HEK293 (cell line): Measurements from ENCODE around the gene RSRC1.

Source experiments
- BCL11A ChIP-seq: fragments of 450-650 bp; formaldehyde crosslinking; IDR thresholded peaks from 2 replicates; pipeline ENCODE4 v1.5.1; 2016; ENCODE audit warnings: low read depth, missing biosample characterization, missing genetic modification characterization
- BCL11B ChIP-seq: fragments of 450-650 bp; formaldehyde crosslinking; IDR thresholded peaks from 2 replicates; pipeline ENCODE4 v1.5.1; 2016; ENCODE audit warnings: low read depth, missing biosample characterization, missing genetic modification characterization
- GLI2 ChIP-seq: fragments of 450-650 bp; formaldehyde crosslinking; IDR thresholded peaks from 2 replicates; pipeline ENCODE4; 2017; ENCODE audit warnings: missing biosample characterization, missing genetic modification characterization, low read depth, borderline replicate concordance
- GLIS1 ChIP-seq: fragments of 450-650 bp; formaldehyde crosslinking; IDR thresholded peaks from 2 replicates; pipeline ENCODE4 v1.5.1; 2016; ENCODE audit warnings: missing biosample characterization, missing genetic modification characterization
- IKZF3 ChIP-seq: fragments of 450-650 bp; IDR thresholded peaks from 2 replicates; pipeline ENCODE4 v1.5.0; 2018; ENCODE audit warnings: missing biosample characterization, mild to moderate bottlenecking, missing genetic modification characterization, moderate library complexity
- OVOL3 ChIP-seq: fragments of 450-650 bp; formaldehyde crosslinking; IDR thresholded peaks from 2 replicates; pipeline ENCODE4 v1.5.1; 2016; ENCODE audit warnings: missing biosample characterization, missing genetic modification characterization
- PRDM1 ChIP-seq: fragments of 450-650 bp; formaldehyde crosslinking; IDR thresholded peaks from 2 replicates; pipeline ENCODE4; 2016; ENCODE audit warnings: missing biosample characterization, missing genetic modification characterization
- SP7 ChIP-seq: fragments of 450-650 bp; formaldehyde crosslinking; IDR thresholded peaks from 2 replicates; pipeline ENCODE4 v1.5.1; 2016; ENCODE audit warnings: missing biosample characterization, missing genetic modification characterization
- WT1 ChIP-seq: fragments of 450-650 bp; formaldehyde crosslinking; IDR thresholded peaks from 2 replicates; pipeline ENCODE4 v1.5.1; 2016; ENCODE audit warnings: missing biosample characterization, missing genetic modification characterization
- YY2 ChIP-seq: fragments of 450-650 bp; formaldehyde crosslinking; IDR thresholded peaks from 2 replicates; pipeline ENCODE4 v1.5.1; 2016; ENCODE audit warnings: missing biosample characterization, missing genetic modification characterization
- ZBTB49 ChIP-seq: fragments of 450-650 bp; formaldehyde crosslinking; IDR thresholded peaks from 2 replicates; pipeline ENCODE4 v1.5.1; 2016; ENCODE audit warnings: missing biosample characterization, missing genetic modification characterization, low read depth
- ZEB2 ChIP-seq: fragments of 450-650 bp; formaldehyde crosslinking; IDR thresholded peaks from 2 replicates; pipeline ENCODE4 v1.5.1; 2016; ENCODE audit warnings: missing biosample characterization, missing genetic modification characterization
- ZIC2 ChIP-seq: fragments of 450-650 bp; formaldehyde crosslinking; IDR thresholded peaks from 2 replicates; pipeline ENCODE4 v1.5.1; 2016; ENCODE audit warnings: missing biosample characterization, missing genetic modification characterization
- ZNF10 ChIP-seq: fragments of 450-650 bp; formaldehyde crosslinking; IDR thresholded peaks from 2 replicates; pipeline ENCODE4 v1.5.1; 2017; ENCODE audit warnings: missing biosample characterization, missing genetic modification characterization
- ZNF248 ChIP-seq: fragments of 450-650 bp; formaldehyde crosslinking; IDR thresholded peaks from 2 replicates; pipeline ENCODE4 v1.5.1; 2017; ENCODE audit warnings: missing biosample characterization, missing genetic modification characterization
- ZNF302 ChIP-seq: fragments of 450-650 bp; formaldehyde crosslinking; IDR thresholded peaks from 2 replicates; pipeline ENCODE4 v1.5.1; 2016; ENCODE audit warnings: missing biosample characterization, missing genetic modification characterization, low read depth
- ZNF366 ChIP-seq: fragments of 450-650 bp; formaldehyde crosslinking; conservative IDR thresholded peaks from 2 replicates; pipeline ENCODE4 v1.5.1; 2016; ENCODE audit warnings: missing biosample characterization, missing genetic modification characterization
- ZNF473 ChIP-seq: fragments of 450-650 bp; formaldehyde crosslinking; IDR thresholded peaks from 2 replicates; pipeline ENCODE4 v1.5.1; 2017; ENCODE audit warnings: missing biosample characterization, missing genetic modification characterization
- ZNF48 ChIP-seq: fragments of 450-650 bp; formaldehyde crosslinking; IDR thresholded peaks from 2 replicates; pipeline ENCODE4 v1.5.1; 2016; ENCODE audit warnings: missing biosample characterization, missing genetic modification characterization
- ZNF514 ChIP-seq: fragments of 450-650 bp; formaldehyde crosslinking; IDR thresholded peaks from 2 replicates; pipeline ENCODE4 v1.5.1; 2016; ENCODE audit warnings: missing biosample characterization, missing genetic modification characterization
- ZNF518A ChIP-seq: fragments of 450-650 bp; formaldehyde crosslinking; conservative IDR thresholded peaks from 2 replicates; pipeline ENCODE4 v1.5.1; 2016; ENCODE audit warnings: low read depth, missing biosample characterization, missing genetic modification characterization
- ZNF629 ChIP-seq: fragments of 450-650 bp; formaldehyde crosslinking; IDR thresholded peaks from 2 replicates; pipeline ENCODE4 v1.5.1; 2017; ENCODE audit warnings: missing biosample characterization, missing genetic modification characterization
- ZNF664 ChIP-seq: fragments of 450-650 bp; formaldehyde crosslinking; IDR thresholded peaks from 2 replicates; pipeline ENCODE4 v1.5.1; 2016; ENCODE audit warnings: missing biosample characterization, missing genetic modification characterization
- ZNF843 ChIP-seq: fragments of 450-650 bp; formaldehyde crosslinking; IDR thresholded peaks from 2 replicates; pipeline ENCODE4 v1.5.1; 2016; ENCODE audit warnings: missing biosample characterization, missing genetic modification characterization
- TF ChIP-seq, protein P1 (sequence below): fragments of 450-650 bp; formaldehyde crosslinking; IDR thresholded peaks from 2 replicates; pipeline ENCODE4 v1.5.1; 2016; ENCODE audit warnings: missing biosample characterization, missing genetic modification characterization
- TF ChIP-seq, protein P2 (sequence below): fragments of 450-650 bp; formaldehyde crosslinking; IDR thresholded peaks from 2 replicates; pipeline ENCODE4 v1.5.1; 2016; ENCODE audit warnings: missing biosample characterization, missing genetic modification characterization, borderline replicate concordance
- TF ChIP-seq, protein P3 (sequence below): fragments of 450-650 bp; formaldehyde crosslinking; IDR thresholded peaks from 2 replicates; pipeline ENCODE4 v1.5.1; 2017; ENCODE audit warnings: missing biosample characterization, missing genetic modification characterization

Gene RSRC1

DNA sequence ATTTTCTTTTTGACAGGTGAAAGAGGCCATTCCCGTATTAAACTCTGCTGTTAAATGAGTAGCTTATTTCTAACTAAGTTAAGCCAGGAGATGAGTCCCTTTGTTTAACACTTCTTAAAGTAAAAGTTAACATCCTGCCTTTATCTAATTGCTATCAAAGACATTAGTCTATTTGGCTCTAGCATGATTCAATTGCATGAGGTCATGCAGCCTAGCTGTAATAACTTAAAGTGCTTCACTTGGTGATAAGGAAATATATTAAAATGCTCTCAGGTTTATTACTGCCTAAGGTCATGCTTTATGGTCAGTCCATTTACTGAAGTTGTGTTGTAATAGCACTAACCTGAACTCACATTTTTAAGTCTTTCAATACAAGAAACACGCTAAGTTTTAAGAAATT, 378.8 kb downstream of the RSRC1 start (continued):
- TF ChIP-seq ZNF664 (peak; percentile 82), PRDM1 (tag by site-specific recombination) (peak; percentile 15; the same call in 1 of the 2 replicates), ZIC2 (tag by site-specific recombination) (no peak), ZEB2 (tag by site-specific recombination) (peak; percentile 62; the same call in 1 of the 2 replicates), ZNF473 (tag by site-specific recombination) (no peak), BCL11A (peak; percentile 95), ZNF843 (tag by site-specific recombination) (peak; percentile 89), IKZF3 (tag by site-specific recombination) (0 out of 2 replicates have a peak, but pooled peaks have one; percentile 28), ZNF514 (no peak), ZBTB49 (tag by site-specific recombination) (no peak), BCL11B (tag by site-specific recombination) (peak; percentile 69; the same call in 1 of the 2 replicates), SP7 (0 out of 2 replicates have a peak, but pooled peaks have one; percentile 14), ZNF629 (peak; percentile 84), ZNF302 (tag by site-specific recombination) (no peak), ZNF10 (tag by site-specific recombination) (0 out of 2 replicates have a peak, but pooled peaks have one; percentile 19), OVOL3 (peak; percentile 78), GLI2 (tag by site-specific recombination) (0 out of 2 replicates have a peak, but pooled peaks have one; percentile 45), ZNF366 (tag by site-specific recombination) (peak; percentile 88), ZNF248 (tag by site-specific recombination) (no peak), YY2 (tag by site-specific recombination) (no peak), ZNF48 (tag by site-specific recombination) (no peak), GLIS1 (tag by site-specific recombination) (peak; percentile 7; the same call in 1 of the 2 replicates), ZNF518A (tag by site-specific recombination) (no peak), WT1 (tag by site-specific recombination) (peak; percentile 85)
- TF ChIP-seq, protein P1, sequence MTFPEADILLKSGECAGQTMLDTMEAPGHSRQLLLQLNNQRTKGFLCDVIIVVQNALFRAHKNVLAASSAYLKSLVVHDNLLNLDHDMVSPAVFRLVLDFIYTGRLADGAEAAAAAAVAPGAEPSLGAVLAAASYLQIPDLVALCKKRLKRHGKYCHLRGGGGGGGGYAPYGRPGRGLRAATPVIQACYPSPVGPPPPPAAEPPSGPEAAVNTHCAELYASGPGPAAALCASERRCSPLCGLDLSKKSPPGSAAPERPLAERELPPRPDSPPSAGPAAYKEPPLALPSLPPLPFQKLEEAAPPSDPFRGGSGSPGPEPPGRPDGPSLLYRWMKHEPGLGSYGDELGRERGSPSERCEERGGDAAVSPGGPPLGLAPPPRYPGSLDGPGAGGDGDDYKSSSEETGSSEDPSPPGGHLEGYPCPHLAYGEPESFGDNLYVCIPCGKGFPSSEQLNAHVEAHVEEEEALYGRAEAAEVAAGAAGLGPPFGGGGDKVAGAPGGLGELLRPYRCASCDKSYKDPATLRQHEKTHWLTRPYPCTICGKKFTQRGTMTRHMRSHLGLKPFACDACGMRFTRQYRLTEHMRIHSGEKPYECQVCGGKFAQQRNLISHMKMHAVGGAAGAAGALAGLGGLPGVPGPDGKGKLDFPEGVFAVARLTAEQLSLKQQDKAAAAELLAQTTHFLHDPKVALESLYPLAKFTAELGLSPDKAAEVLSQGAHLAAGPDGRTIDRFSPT = peak; percentile 88
- TF ChIP-seq, protein P2, sequence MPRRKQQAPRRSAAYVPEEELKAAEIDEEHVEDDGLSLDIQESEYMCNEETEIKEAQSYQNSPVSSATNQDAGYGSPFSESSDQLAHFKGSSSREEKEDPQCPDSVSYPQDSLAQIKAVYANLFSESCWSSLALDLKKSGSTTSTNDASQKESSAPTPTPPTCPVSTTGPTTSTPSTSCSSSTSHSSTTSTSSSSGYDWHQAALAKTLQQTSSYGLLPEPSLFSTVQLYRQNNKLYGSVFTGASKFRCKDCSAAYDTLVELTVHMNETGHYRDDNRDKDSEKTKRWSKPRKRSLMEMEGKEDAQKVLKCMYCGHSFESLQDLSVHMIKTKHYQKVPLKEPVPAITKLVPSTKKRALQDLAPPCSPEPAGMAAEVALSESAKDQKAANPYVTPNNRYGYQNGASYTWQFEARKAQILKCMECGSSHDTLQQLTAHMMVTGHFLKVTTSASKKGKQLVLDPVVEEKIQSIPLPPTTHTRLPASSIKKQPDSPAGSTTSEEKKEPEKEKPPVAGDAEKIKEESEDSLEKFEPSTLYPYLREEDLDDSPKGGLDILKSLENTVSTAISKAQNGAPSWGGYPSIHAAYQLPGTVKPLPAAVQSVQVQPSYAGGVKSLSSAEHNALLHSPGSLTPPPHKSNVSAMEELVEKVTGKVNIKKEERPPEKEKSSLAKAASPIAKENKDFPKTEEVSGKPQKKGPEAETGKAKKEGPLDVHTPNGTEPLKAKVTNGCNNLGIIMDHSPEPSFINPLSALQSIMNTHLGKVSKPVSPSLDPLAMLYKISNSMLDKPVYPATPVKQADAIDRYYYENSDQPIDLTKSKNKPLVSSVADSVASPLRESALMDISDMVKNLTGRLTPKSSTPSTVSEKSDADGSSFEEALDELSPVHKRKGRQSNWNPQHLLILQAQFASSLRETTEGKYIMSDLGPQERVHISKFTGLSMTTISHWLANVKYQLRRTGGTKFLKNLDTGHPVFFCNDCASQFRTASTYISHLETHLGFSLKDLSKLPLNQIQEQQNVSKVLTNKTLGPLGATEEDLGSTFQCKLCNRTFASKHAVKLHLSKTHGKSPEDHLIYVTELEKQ = peak; percentile 67; the same call in 1 of the 2 replicates
- TF ChIP-seq, protein P3, sequence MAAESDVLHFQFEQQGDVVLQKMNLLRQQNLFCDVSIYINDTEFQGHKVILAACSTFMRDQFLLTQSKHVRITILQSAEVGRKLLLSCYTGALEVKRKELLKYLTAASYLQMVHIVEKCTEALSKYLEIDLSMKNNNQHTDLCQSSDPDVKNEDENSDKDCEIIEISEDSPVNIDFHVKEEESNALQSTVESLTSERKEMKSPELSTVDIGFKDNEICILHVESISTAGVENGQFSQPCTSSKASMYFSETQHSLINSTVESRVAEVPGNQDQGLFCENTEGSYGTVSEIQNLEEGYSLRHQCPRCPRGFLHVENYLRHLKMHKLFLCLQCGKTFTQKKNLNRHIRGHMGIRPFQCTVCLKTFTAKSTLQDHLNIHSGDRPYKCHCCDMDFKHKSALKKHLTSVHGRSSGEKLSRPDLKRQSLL (tag by site-specific recombination) = peak; percentile 94
